ENCODE data around the gene KCNT2.

Gene KCNT2

DNA sequence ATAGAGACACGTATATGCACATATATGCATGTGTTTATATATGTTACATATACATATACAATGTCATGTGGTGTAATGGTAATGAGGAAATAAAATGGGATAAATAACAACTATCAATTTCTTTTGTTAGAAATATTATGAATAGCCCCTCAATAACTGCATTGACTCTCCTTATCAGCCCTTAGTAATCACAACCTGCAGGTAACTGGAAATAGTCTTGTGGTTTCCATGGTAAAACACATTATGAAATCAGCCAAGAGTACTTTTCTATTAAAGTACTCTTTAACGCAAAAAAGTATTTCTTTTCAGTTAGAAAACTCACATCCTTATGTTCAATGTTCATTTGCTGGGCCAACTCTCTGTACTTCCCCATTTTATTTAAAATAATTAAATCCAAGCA is 105.8 kb downstream of the KCNT2 start:
- peaks cover 5% of the 10 kb centered on the region for H3K9me3 ChIP-seq (ENCODE audit: severe bottlenecking)
- no peak for DNase-seq
- TF ChIP-seq, protein P1, sequence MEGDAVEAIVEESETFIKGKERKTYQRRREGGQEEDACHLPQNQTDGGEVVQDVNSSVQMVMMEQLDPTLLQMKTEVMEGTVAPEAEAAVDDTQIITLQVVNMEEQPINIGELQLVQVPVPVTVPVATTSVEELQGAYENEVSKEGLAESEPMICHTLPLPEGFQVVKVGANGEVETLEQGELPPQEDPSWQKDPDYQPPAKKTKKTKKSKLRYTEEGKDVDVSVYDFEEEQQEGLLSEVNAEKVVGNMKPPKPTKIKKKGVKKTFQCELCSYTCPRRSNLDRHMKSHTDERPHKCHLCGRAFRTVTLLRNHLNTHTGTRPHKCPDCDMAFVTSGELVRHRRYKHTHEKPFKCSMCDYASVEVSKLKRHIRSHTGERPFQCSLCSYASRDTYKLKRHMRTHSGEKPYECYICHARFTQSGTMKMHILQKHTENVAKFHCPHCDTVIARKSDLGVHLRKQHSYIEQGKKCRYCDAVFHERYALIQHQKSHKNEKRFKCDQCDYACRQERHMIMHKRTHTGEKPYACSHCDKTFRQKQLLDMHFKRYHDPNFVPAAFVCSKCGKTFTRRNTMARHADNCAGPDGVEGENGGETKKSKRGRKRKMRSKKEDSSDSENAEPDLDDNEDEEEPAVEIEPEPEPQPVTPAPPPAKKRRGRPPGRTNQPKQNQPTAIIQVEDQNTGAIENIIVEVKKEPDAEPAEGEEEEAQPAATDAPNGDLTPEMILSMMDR (IDR thresholded peaks at IDR 0.05; ENCODE audit: low read depth, low read length), result no peak

DNA sequence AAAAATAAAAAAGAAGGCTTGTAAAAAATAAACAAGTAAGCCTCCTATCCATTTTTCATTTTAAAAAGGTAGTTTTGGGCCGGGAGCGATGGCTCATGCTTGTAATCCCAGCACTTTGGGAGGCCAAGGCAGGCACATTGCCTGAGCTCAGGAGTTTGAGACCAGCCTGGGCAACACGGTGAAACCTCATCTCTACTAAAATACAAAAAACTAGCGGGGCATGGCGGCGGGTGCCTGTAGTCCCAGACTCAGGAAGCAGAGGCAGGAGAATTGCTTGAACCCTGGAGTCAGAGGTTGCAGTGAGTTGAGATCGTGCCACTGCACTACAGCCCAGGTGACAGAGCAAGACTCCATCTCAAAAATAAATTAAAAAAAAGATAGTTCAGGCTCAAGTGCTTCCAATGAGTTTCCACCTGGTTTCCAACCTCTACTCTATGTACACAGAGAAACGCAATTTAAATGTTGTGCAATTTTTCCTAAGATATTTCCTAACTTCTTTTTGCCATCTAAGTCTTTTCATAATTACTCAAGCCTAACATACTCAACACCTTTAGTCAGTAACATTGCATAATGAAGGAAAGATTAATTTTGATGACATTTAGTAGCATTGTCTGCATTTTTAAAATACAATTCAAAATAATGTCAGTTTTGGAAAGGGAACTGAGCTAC is 106.3 kb downstream of the KCNT2 start:
- DNase-seq, result no peak
- H3K27ac ChIP-seq, result no peak overlapping the region
- no peak overlapping the region for H3K4me3 ChIP-seq (ENCODE audit: low read depth, low read length)
- H3K27me3 ChIP-seq (ENCODE audit: insufficient read depth, low read depth, severe bottlenecking), result no peaks in the 10 kb centered on the region
- TF ChIP-seq, protein P1 (IDR thresholded peaks at IDR 0.05; ENCODE audit: low read depth, low read length), result no peak
- H3K36me3 ChIP-seq, result peaks cover 8% of the 10 kb centered on the region
- H3K9me3 ChIP-seq (ENCODE audit: severe bottlenecking), result peaks cover 5% of the 10 kb centered on the region

More for the DNA sequence above, 105.8 kb downstream of the KCNT2 start:
- Histone ChIP-seq H3K36me3 (peaks cover 8% of the 10 kb centered on the region), H3K4me3 (ENCODE audit: low read depth, low read length) (no peak overlapping the region), H3K27me3 (ENCODE audit: insufficient read depth, low read depth, severe bottlenecking) (no peaks in the 10 kb centered on the region), H3K27ac (no peak overlapping the region)

DNA sequence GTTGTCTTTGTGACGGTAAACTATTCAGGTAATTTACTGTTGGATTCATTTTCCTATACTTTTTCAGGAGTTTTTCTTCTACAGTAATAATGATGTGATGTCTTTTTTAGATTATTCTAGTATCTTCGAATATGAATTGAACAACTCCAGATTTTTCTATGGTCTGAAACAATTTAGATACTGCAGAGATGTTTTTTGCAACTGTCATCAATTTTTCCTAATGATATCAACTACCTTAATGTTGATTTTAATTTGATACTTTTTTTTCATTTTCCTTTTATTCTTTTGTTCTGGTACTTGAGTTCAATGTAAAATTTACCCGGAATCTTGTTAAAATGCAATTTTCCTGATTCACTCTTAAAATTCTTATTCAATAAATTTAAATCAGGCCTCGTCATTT is 110.4 kb downstream of the KCNT2 start:
- DNase-seq, result no peak
- H3K9me3 ChIP-seq (ENCODE audit: severe bottlenecking), result no peaks in the 10 kb centered on the region
- H3K27me3 ChIP-seq (ENCODE audit: insufficient read depth, low read depth, severe bottlenecking), result no peaks in the 10 kb centered on the region
- H3K4me3 ChIP-seq (ENCODE audit: low read depth, low read length), result no peak overlapping the region
- H3K36me3 ChIP-seq, result no peaks in the 10 kb centered on the region
- H3K27ac ChIP-seq, result no peak overlapping the region
- TF ChIP-seq, protein P1 (IDR thresholded peaks at IDR 0.05; ENCODE audit: low read depth, low read length), result no peak

DNA sequence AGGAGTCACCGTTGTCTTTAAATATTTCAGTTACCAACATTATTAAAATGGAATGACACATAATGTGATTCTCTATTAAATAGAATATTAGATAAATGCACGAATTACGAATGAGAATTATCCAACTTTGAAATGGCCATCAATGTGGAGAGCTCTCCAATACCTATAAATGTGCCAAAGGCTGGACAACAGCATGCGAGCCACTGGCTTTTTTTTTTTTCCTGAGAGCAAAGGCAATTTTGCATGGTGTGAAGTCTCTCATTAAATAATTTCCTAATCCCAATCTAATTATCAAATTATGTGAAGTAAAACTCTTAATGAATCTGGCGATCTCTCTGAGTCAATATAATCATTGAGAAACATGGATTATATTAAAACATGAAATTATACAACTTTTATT is 113.5 kb downstream of the KCNT2 start:
- no peak for DNase-seq
- TF ChIP-seq, protein P1 (IDR thresholded peaks at IDR 0.05; ENCODE audit: low read depth, low read length), result no peak
- Histone ChIP-seq H3K36me3 (peaks cover 11% of the 10 kb centered on the region), H3K4me3 (ENCODE audit: low read depth, low read length) (no peak overlapping the region), H3K27ac (no peak overlapping the region), H3K9me3 (ENCODE audit: severe bottlenecking) (no peaks in the 10 kb centered on the region), H3K27me3 (ENCODE audit: insufficient read depth, low read depth, severe bottlenecking) (no peaks in the 10 kb centered on the region)

DNA sequence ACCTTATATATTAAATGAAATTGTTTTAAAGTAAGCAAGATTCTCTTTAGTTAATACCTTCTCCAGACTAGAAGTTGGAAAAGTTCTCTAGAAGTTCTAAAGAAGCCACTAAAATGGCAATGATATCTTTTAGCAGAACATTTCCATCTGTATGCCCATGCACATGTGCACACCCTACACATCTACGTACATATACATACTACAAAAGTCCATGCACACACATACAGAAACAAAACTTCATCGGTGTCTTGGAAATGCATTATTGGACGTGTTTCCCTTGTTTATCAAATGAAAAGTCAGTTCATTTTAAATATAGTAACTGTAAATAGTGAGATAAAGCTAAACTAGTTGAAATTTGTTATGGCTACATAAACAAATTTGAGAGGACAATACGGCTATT is 114.4 kb downstream of the KCNT2 start:
- no peak overlapping the region for H3K4me3 ChIP-seq (ENCODE audit: low read depth, low read length)
- no peaks in the 10 kb centered on the region for H3K27me3 ChIP-seq (ENCODE audit: insufficient read depth, low read depth, severe bottlenecking)
- TF ChIP-seq, protein P1 (IDR thresholded peaks at IDR 0.05; ENCODE audit: low read depth, low read length), result no peak
- H3K9me3 ChIP-seq (ENCODE audit: severe bottlenecking), result no peaks in the 10 kb centered on the region
- peaks cover 13% of the 10 kb centered on the region for H3K36me3 ChIP-seq
- DNase-seq, result no peak
- H3K27ac ChIP-seq, result no peak overlapping the region

DNA sequence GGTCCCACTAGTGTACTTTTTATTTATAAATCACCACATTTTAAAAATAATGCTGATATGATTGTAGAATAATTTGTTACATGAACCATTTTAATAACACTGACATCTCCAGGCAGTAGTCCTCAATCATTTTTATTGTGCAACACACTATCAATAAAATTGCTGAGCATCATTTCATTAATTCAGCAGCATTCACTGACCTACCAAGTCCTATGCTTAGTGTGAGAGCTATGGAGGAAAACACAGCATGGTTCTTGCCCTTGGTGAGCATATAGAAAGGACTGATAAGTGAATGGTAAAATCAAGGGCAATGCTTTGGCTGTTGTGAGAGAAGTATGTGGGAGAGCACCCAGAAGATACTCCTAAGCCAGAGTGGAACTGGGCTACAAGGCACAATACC is 119.7 kb downstream of the KCNT2 start:
- no peak for DNase-seq
- Histone ChIP-seq H3K9me3 (ENCODE audit: severe bottlenecking) (no peaks in the 10 kb centered on the region), H3K27ac (no peak overlapping the region), H3K36me3 (peaks cover 17% of the 10 kb centered on the region), H3K27me3 (ENCODE audit: insufficient read depth, low read depth, severe bottlenecking) (no peaks in the 10 kb centered on the region), H3K4me3 (ENCODE audit: low read depth, low read length) (no peak overlapping the region)
- TF ChIP-seq, protein P1 (IDR thresholded peaks at IDR 0.05; ENCODE audit: low read depth, low read length), result no peak

All from WERI-Rb-1 (cell line).